Heart right ventricle (tissue), 16 donors: ENCODE measurements around the gene RAD51B. TPM values are rescaled to one million over a fixed set of nuclear protein-coding genes. Genes with fewer than 3 reads are reported as not detected.

Experiments used
- ATAC-seq, 8 donors: fragments of 200-7000 bp; cut with Tn5 transposase; one replicate each; pipeline ENCODE4 v1.9.1; 2020; ENCODE audit warnings: mild to moderate bottlenecking in 8 of 8, moderate library complexity in 8 of 8, moderate number of reproducible peaks in 1 of 8
- DNase-seq, 2 donors: peaks; one replicate each; pipeline ENCODE4 v3.0.0-alpha.2; 2020
- H3K27ac ChIP-seq, 10 donors: fragments of 200-600 bp; sonication (generic) in 2 of 10; one replicate each; pipeline versions ENCODE4 v1.5.0 to v1.8.0; 2020 to 2022; ENCODE audit warnings: mild to moderate bottlenecking in 3 of 10
- H3K27me3 ChIP-seq, 7 donors: fragments of 200-600 bp; one replicate each; pipeline ENCODE4 v1.8.0; 2021 to 2022; ENCODE audit warnings: mild to moderate bottlenecking in 2 of 7
- H3K36me3 ChIP-seq, 9 donors: fragments of 200-600 bp; sonication (generic) in 1 of 9; one replicate each; pipeline versions ENCODE4 v1.5.0 to v1.8.0; 2020 to 2022; ENCODE audit warnings: mild to moderate bottlenecking in 2 of 9
- H3K4me1 ChIP-seq, 9 donors: fragments of 200-600 bp; sonication (generic) in 1 of 9; one replicate each; pipeline versions ENCODE4 v1.5.0 to v1.8.0; 2020 to 2022; ENCODE audit warnings: mild to moderate bottlenecking in 4 of 9
- H3K4me3 ChIP-seq, 10 donors: fragments of 200-600 bp; sonication (generic) in 2 of 10; one replicate each; pipeline versions ENCODE4 v1.5.0 to v1.8.0; 2020 to 2022; ENCODE audit warnings: mild to moderate bottlenecking in 7 of 10, moderate library complexity in 2 of 10
- H3K9me3 ChIP-seq, 11 donors: fragments of 200-600 bp in 10 of 11; sonication (generic) in 2 of 11; one replicate each; pipeline versions ENCODE4 v1.5.0 to v1.8.0; 2013 to 2022; ENCODE audit warnings: mild to moderate bottlenecking in 2 of 11, control low read depth in 1 of 11, moderate library complexity in 1 of 11
- WGBS, 2 donors: extraction: QIAGEN DNeasy Blood & Tissue Kit; methylation state at CpG; one replicate each; pipeline ENCODE4 v1.1.7; 2013; ENCODE audit warnings: inconsistent platforms in 1 of 2; 5-methylcytosine and 5-hydroxymethylcytosine counted together
- intact Hi-C, 10 donors: fragments of 100-400 bp; cut with DNase I; formaldehyde crosslinking; loops; one replicate each; pipeline versions ENCODE4 v1.11.1 to v1.14.2; 2022
- polyA plus RNA-seq, 2 donors: library from polyadenylated mRNA; stranded (reverse); fragments of 200-250 nt; gene quantifications; one replicate each; pipeline ENCODE4 v1.2.3, GENCODE V29; 2013
- total RNA-seq, 10 donors: library from RNA; stranded (reverse); fragmentation: NEBNext Ultra II Directional in 3 of 10; extraction: Animal tissue kit (Norgen Biotek cat#: 25700) in 3 of 10; gene quantifications; one replicate each; pipeline versions ENCODE4 v1.2.1 to v1.2.4, GENCODE V29; 2021 to 2023
- TF ChIP-seq, protein P1 (sequence below), 9 donors: fragments of 200-600 bp; sonication (generic) in 2 of 9; IDR thresholded peaks; one replicate each; pipeline versions ENCODE4 v1.5.0 to v1.8.0; 2021 to 2022; ENCODE audit warnings: antibody characterized with exemption in 9 of 9, mild to moderate bottlenecking in 5 of 9, moderate library complexity in 1 of 9
- donor health status: Arrhythmogenic right ventricular cardiomyopathy.
- donor health status: ischemic (EF 13 %, LVEDD 7.1; RV severe dilation, severe dysfunction).
- donor health status: healthy with polysubstance abuse.
- donor health status: DM: no; HTN: yes; CAD: no.
- donor health status: DM: no; HTN: no; CAD: no.
- donor health status: ischemic (EF 25% LVEDD 6.9; RV normal size, moderate dysfunction).
- donor health status: ischemic (EF 25% LVEDD 5.7; RV mildly dilated, moderate dysfunction).
- donor health status: healthy.
- donor health status: DM: yes; HTN: yes; CAD: no.
- donor health status: Ischemic cardiomyopathy.
- donor health status: ischemic (EF 35%, LVEDD 5.7; RV mildly dilated, moderate dysfunction).
- donor health status: nonischemic (EF 11% LVEDD 7.7; RV severe dilation, severe dysfunction).
- donor health status: DM: yes; HTN: yes; CAD: no.
- donor health status: PGD.
- donor health status: ischemic (EF 29% LVEDD 5.4; RV normal size, mild dysfunction).
- donor health status: nonischemic (EF 23%, LVEDD 6.1; RV moderate dilation, normal function).

The RAD51B gene
- total and polyA plus RNA-seq, 12 donors: 0.88 to 8.6 (median 3.5) TPM

DNA sequence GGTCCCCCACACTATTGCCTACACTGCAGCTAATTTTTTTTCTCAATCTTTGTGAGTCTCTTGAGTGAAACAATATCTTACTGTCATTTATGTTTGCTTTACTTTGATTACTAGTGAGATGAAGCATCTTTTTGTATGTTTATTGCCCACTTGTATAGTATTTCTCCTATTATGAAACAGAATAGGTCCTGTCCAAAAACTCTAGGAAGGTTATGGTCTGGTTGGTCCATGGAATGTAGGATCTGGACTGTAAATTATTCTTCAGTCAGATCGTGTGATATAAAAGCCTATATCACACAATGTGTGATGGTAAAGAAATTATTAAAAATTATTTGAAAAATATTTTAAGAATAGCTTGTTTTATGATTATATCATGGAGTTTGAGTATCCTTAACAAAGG lies 538.9 kb downstream of the RAD51B start:
- Histone ChIP-seq H3K36me3 (no peaks in the 10 kb centered on the region), H3K27me3 (no peaks in the 10 kb centered on the region), H3K4me3 (no peak overlapping the region), H3K9me3 (no peaks in the 10 kb centered on the region), H3K4me1 (peaks cover 0 to 38% (median 17%) of the 10 kb centered on the region in 9 donors), H3K27ac (no peak overlapping the region)
- 89 to 93% methylated on average over 1 of the region's 1 CpG for WGBS, 2 donors
- no peak for DNase-seq
- no peak for ATAC-seq
- TF ChIP-seq, protein P1, sequence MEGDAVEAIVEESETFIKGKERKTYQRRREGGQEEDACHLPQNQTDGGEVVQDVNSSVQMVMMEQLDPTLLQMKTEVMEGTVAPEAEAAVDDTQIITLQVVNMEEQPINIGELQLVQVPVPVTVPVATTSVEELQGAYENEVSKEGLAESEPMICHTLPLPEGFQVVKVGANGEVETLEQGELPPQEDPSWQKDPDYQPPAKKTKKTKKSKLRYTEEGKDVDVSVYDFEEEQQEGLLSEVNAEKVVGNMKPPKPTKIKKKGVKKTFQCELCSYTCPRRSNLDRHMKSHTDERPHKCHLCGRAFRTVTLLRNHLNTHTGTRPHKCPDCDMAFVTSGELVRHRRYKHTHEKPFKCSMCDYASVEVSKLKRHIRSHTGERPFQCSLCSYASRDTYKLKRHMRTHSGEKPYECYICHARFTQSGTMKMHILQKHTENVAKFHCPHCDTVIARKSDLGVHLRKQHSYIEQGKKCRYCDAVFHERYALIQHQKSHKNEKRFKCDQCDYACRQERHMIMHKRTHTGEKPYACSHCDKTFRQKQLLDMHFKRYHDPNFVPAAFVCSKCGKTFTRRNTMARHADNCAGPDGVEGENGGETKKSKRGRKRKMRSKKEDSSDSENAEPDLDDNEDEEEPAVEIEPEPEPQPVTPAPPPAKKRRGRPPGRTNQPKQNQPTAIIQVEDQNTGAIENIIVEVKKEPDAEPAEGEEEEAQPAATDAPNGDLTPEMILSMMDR (IDR thresholded peaks at IDR 0.05): no peak
- intact Hi-C loops: loop anchor here in 1 of 10 donors (10.0 kb wide), 1 partner anchor 94 kb away; no protein-coding TSS in a partner anchor

DNA sequence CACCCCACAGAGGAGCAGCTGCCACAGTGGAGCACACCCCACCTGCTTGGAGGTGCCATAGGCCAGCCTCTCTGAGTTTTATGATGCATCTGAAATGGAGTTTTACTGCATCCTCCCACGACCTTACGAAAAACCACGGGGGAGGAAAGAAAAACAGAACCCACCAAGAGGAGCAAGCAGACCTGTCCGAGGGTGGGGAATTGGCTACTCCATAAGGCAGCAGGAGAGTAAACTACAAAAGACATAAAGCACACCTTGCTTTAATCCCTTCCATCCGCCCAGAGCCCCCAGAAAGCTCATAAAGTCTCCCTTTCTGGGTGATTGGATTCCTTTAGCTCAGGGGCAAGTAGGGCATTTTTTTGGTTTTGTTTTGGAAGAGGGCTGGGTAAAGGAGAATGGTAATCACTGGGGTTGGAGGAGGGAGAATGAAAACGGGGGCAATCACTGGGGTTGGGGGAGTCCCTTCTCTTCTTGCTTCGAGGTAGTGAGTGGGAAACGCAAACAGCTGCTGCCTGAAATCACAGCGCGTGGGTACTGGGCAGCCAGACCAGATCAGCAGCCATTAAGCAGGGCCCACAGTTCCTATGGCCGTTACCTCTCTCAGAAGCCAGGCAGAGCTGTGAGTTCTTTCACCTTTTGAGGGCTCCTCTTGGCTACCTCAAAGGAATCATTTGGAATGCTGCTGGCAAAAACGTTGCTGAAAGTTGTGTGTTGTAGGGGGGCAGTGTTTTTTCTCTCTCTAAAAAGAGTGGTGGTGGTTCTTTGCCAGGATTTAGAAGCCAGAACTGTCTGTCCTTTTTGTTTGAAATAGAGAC lies 539.6 kb downstream of the RAD51B start:
- ATAC-seq: no peak
- WGBS, 2 donors: 89 to 90% methylated on average over 12 of the region's 12 CpGs
- no peak for DNase-seq

DNA sequence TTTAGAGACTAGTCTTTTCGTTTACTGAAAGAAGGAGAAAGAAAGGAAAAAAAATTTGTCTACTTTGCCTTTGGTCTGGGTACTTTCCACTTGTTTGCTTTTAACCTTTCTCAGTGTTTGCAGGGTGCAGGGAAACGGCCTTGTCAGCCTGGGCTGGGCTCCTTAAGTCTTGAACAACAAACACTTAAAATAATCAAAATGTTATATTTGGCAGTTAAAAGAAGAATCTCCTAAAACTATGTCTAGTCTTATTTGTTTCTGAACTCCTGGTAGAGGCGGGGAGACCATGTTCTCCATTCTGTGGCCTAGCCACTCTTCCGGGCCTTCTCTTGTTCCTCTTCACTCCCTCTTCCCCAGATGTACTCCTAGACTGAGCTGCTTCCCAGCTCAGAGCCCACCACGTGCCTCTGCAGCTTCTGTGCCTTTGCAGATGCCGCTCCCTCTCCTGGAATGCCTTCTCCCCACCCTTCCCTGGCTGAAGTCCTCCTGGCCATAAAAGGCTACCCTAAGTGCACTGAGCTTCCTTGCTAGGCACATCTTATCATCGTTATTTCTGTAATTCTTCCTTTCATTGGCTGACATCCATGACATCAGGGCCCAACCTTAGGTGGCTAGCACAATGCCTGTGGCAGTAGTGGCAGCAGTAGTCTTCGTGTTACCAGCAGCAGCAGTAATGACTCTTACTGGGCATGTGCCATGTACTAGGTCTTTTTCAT lies 540.4 kb downstream of the RAD51B start:
- H3K9me3 ChIP-seq: no peaks in the 10 kb centered on the region
- H3K27ac ChIP-seq: peak overlapping the region in 7 of 10 donors; percentile 8 to 88 (median 53)
- H3K27me3 ChIP-seq: no peaks in the 10 kb centered on the region
- TF ChIP-seq, protein P1 (IDR thresholded peaks at IDR 0.05): no peak
- H3K36me3 ChIP-seq: no peaks in the 10 kb centered on the region
- intact Hi-C loops: loop anchor here in 1 of 10 donors (10.0 kb wide), 1 partner anchor 95 kb away; no protein-coding TSS in a partner anchor
- peak; percentile 52 to 86 (median 76) for ATAC-seq
- peak; percentile 35 to 40 for DNase-seq
- H3K4me3 ChIP-seq: no peak overlapping the region
- WGBS, 2 donors: 59 to 71% methylated on average over 8 of the region's 8 CpGs
- peaks cover 0 to 53% (median 19%) of the 10 kb centered on the region in 9 donors for H3K4me1 ChIP-seq

More for the DNA sequence above, 539.6 kb downstream of the RAD51B start:
- TF ChIP-seq, protein P1 (IDR thresholded peaks at IDR 0.05): no peak
- Histone ChIP-seq H3K27me3 (no peaks in the 10 kb centered on the region), H3K36me3 (no peaks in the 10 kb centered on the region), H3K4me1 (peaks cover 0 to 45% (median 17%) of the 10 kb centered on the region in 9 donors), H3K4me3 (no peak overlapping the region), H3K27ac (peak overlapping the region in 7 of 10 donors; percentile 8 to 88 (median 53)), H3K9me3 (no peaks in the 10 kb centered on the region)
- intact Hi-C loops: loop anchor here in 1 of 10 donors (10.0 kb wide), 1 partner anchor 94 kb away; no protein-coding TSS in a partner anchor

DNA sequence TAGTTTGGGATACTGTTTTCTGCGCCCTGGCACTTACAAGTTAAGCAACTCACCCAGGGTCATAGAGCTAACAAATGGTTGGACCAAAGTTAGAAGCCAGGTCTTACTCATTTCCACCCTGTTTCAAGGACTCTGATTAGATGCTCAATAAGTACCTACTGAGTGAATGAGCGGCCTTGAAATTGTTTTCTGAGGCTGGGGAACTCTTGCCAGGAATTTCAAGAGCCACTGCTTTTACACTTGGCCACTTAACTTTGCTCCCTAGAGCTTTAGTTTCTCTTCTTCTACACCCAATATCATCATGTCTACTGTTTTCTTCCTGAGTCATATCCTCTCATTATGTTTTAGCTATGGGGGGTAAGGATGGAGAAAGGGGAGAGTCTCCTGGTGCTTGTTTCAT lies 541.7 kb downstream of the RAD51B start:
- intact Hi-C loops: no loop called here
- H3K36me3 ChIP-seq: no peaks in the 10 kb centered on the region
- peaks cover 0 to 65% (median 25%) of the 10 kb centered on the region in 9 donors for H3K4me1 ChIP-seq
- H3K4me3 ChIP-seq: no peak overlapping the region
- DNase-seq (no peak), ATAC-seq (no peak)
- H3K9me3 ChIP-seq: no peaks in the 10 kb centered on the region
- 78 to 93% methylated on average over 2 of the region's 2 CpGs for WGBS, 2 donors
- H3K27ac ChIP-seq: peak overlapping the region in 2 of 10 donors; percentile 53 to 88
- no peaks in the 10 kb centered on the region for H3K27me3 ChIP-seq
- TF ChIP-seq, protein P1 (IDR thresholded peaks at IDR 0.05): no peak
